SK-N-SH treated with all-trans-retinoic acid at 6 μM for 48 hours (cell line): Measurements from ENCODE around the gene MEIOSIN.

Source experiments
- ATAC-seq: fragments of 200-7000 bp; cut with Tn5 transposase; 3 replicates; pipeline ENCODE4 v1.9.1; 2020; ENCODE audit warnings: mild to moderate bottlenecking, moderate library complexity
- ARNTL ChIP-seq: fragments of 450-650 bp; formaldehyde crosslinking; IDR thresholded peaks from 2 replicates; pipeline ENCODE4 v1.5.0; 2020; ENCODE audit warnings: low read depth, mild to moderate bottlenecking, moderate library complexity, borderline replicate concordance
- CREB5 ChIP-seq: fragments of 250-450 bp; sonication (Bioruptor Pico); IDR thresholded peaks from 2 replicates; pipeline ENCODE4 v1.5.1; 2020; ENCODE audit warnings: low read depth, mild to moderate bottlenecking, moderate library complexity
- CSDC2 ChIP-seq: fragments of 250-450 bp; sonication (Bioruptor Pico); IDR thresholded peaks from 2 replicates; pipeline ENCODE4 v1.5.0; 2020; ENCODE audit warnings: mild to moderate bottlenecking, moderate library complexity
- GLIS3 ChIP-seq: fragments of 250-450 bp; sonication (Bioruptor Pico); IDR thresholded peaks from 2 replicates; pipeline ENCODE4 v1.5.0; 2020; ENCODE audit warnings: mild to moderate bottlenecking, moderate library complexity
- OSR1 ChIP-seq: fragments of 250-450 bp; sonication (Bioruptor Pico); IDR thresholded peaks from 2 replicates; pipeline ENCODE4 v1.8.0; 2022; ENCODE audit warnings: moderate library complexity, mild to moderate bottlenecking, inconsistent platforms
- PPARA ChIP-seq: fragments of 250-450 bp; sonication (Bioruptor Pico); IDR thresholded peaks from 2 replicates; pipeline ENCODE4 v1.5.0; 2020; ENCODE audit warnings: mild to moderate bottlenecking, borderline replicate concordance
- RARB ChIP-seq: fragments of 250-450 bp; sonication (Bioruptor Pico); IDR thresholded peaks from 2 replicates; pipeline ENCODE4 v1.8.0; 2021; ENCODE audit warnings: mild to moderate bottlenecking, moderate library complexity
- SNAI2 ChIP-seq: fragments of 250-450 bp; sonication (Bioruptor Pico); IDR thresholded peaks from 2 replicates; pipeline ENCODE4 v1.5.0; 2020; ENCODE audit warnings: mild to moderate bottlenecking, moderate library complexity
- TOX ChIP-seq: fragments of 250-450 bp; sonication (Bioruptor Pico); IDR thresholded peaks from 2 replicates; pipeline ENCODE4 v1.8.0; 2021; ENCODE audit warnings: mild to moderate bottlenecking, moderate library complexity, borderline replicate concordance
- TSHZ2 ChIP-seq: fragments of 250-450 bp; sonication (Bioruptor Pico); IDR thresholded peaks from 2 replicates; pipeline ENCODE4 v1.5.0; 2020; ENCODE audit warnings: mild to moderate bottlenecking, moderate library complexity
- ZC3H10 ChIP-seq: fragments of 250-450 bp; sonication (Bioruptor Pico); IDR thresholded peaks from 2 replicates; pipeline ENCODE4 v1.5.1; 2021; ENCODE audit warnings: mild to moderate bottlenecking, moderate library complexity
- ZFP30 ChIP-seq: fragments of 450-650 bp; formaldehyde crosslinking; IDR thresholded peaks from 2 replicates; pipeline ENCODE4 v1.5.0; 2022; ENCODE audit warnings: mild to moderate bottlenecking, moderate library complexity
- ZNF565 ChIP-seq: fragments of 450-650 bp; formaldehyde crosslinking; conservative IDR thresholded peaks from 2 replicates; pipeline ENCODE4 v1.5.0; 2020; ENCODE audit warnings: low read depth, mild to moderate bottlenecking, moderate library complexity
- ZNF70 ChIP-seq: fragments of 450-650 bp; formaldehyde crosslinking; IDR thresholded peaks from 2 replicates; pipeline ENCODE4 v1.5.0; 2020; ENCODE audit warnings: mild to moderate bottlenecking, moderate library complexity
- ZNF8 ChIP-seq: fragments of 450-650 bp; formaldehyde crosslinking; IDR thresholded peaks from 2 replicates; pipeline ENCODE4 v1.5.0; 2020; ENCODE audit warnings: mild to moderate bottlenecking, moderate library complexity
- TF ChIP-seq, protein P1 (sequence below): fragments of 250-450 bp; sonication (Bioruptor Pico); IDR thresholded peaks from 2 replicates; pipeline ENCODE4 v1.8.0; 2021; ENCODE audit warnings: low read depth, mild to moderate bottlenecking, moderate library complexity, borderline replicate concordance
- TF ChIP-seq, protein P2 (sequence below): fragments of 250-450 bp; sonication (Bioruptor Pico); IDR thresholded peaks from 2 replicates; pipeline ENCODE4 v1.8.0; 2020; ENCODE audit warnings: mild to moderate bottlenecking, moderate library complexity, borderline replicate concordance
- TF ChIP-seq, protein P3 (sequence below): fragments of 250-450 bp; sonication (Bioruptor Pico); IDR thresholded peaks from 2 replicates; pipeline ENCODE4 v1.5.1; 2021; ENCODE audit warnings: mild to moderate bottlenecking, moderate library complexity

The MEIOSIN gene

DNA sequence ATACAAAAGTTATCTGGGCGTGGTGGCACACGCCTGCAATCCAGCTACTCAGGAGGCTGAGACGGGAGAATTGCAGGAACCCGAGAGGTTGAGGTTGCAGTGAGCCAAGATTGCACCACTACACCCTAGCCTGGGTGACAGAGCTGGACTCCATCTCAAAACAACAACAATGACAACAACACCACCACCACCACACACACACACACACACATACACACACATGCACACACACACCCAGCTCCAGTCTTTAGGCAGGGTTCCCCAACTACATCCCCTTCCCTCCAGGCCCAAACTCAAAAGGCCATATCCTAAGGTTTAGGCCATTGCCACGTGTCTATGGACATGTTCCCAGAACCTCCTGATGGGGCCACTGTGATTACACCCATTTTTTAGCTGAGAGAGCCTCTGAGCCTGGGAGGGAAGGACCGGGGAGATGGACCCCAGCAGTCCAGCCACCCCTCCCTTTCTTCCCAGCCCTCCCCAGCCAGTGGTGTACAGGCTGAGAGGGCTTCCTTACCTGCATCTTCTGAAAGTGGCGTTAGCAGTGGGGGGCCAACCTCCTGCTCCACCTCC lies 68.5 kb downstream of the MEIOSIN start (continued):
- TF ChIP-seq, protein P1, sequence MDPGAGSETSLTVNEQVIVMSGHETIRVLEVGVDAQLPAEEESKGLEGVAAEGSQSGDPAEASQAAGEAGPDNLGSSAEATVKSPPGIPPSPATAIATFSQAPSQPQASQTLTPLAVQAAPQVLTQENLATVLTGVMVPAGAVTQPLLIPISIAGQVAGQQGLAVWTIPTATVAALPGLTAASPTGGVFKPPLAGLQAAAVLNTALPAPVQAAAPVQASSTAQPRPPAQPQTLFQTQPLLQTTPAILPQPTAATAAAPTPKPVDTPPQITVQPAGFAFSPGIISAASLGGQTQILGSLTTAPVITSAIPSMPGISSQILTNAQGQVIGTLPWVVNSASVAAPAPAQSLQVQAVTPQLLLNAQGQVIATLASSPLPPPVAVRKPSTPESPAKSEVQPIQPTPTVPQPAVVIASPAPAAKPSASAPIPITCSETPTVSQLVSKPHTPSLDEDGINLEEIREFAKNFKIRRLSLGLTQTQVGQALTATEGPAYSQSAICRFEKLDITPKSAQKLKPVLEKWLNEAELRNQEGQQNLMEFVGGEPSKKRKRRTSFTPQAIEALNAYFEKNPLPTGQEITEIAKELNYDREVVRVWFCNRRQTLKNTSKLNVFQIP (CRISPR knock-in tag), result no peak
- TF ChIP-seq, all 23 proteins: peak for 0

- TF ChIP-seq, protein P2, sequence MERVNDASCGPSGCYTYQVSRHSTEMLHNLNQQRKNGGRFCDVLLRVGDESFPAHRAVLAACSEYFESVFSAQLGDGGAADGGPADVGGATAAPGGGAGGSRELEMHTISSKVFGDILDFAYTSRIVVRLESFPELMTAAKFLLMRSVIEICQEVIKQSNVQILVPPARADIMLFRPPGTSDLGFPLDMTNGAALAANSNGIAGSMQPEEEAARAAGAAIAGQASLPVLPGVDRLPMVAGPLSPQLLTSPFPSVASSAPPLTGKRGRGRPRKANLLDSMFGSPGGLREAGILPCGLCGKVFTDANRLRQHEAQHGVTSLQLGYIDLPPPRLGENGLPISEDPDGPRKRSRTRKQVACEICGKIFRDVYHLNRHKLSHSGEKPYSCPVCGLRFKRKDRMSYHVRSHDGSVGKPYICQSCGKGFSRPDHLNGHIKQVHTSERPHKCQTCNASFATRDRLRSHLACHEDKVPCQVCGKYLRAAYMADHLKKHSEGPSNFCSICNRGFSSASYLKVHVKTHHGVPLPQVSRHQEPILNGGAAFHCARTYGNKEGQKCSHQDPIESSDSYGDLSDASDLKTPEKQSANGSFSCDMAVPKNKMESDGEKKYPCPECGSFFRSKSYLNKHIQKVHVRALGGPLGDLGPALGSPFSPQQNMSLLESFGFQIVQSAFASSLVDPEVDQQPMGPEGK (CRISPR knock-in tag), result no peak
- TF ChIP-seq, protein P1 (CRISPR knock-in tag), result no peak
- TF ChIP-seq PPARA (CRISPR knock-in tag), result no peak
- TF ChIP-seq ZNF8 (CRISPR knock-in tag), result no peak
- TF ChIP-seq GLIS3 (CRISPR knock-in tag), result no peak
- TF ChIP-seq CSDC2 (CRISPR knock-in tag), result no peak
- no peak for TF ChIP-seq ARNTL (CRISPR knock-in tag)
- no peak for TF ChIP-seq ZNF565
- no peak for TF ChIP-seq TSHZ2 (CRISPR knock-in tag)
- TF ChIP-seq TOX (CRISPR knock-in tag), result no peak
- no peak for TF ChIP-seq SNAI2 (CRISPR knock-in tag)
- no peak for TF ChIP-seq CREB5 (CRISPR knock-in tag)
- no peak for TF ChIP-seq OSR1 (CRISPR knock-in tag)
- no peak for TF ChIP-seq ZFP30
- TF ChIP-seq ZC3H10 (CRISPR knock-in tag), result no peak
- no peak for TF ChIP-seq ZNF70 (CRISPR knock-in tag)
- ATAC-seq, result no peak
These were observed 71.1 kb downstream of the MEIOSIN start for GRCh38 chr19:45804140-45804958.

- TF ChIP-seq ZNF8 (CRISPR knock-in tag), result no peak
- no peak for TF ChIP-seq RARB (CRISPR knock-in tag)
- ATAC-seq, result no peak
These were observed 71.7 kb downstream of the MEIOSIN start for GRCh38 chr19:45804959-45805230.

- TF ChIP-seq CREB5 (CRISPR knock-in tag) (no peak), TSHZ2 (CRISPR knock-in tag) (no peak), TOX (CRISPR knock-in tag) (no peak)
- TF ChIP-seq, protein P3, sequence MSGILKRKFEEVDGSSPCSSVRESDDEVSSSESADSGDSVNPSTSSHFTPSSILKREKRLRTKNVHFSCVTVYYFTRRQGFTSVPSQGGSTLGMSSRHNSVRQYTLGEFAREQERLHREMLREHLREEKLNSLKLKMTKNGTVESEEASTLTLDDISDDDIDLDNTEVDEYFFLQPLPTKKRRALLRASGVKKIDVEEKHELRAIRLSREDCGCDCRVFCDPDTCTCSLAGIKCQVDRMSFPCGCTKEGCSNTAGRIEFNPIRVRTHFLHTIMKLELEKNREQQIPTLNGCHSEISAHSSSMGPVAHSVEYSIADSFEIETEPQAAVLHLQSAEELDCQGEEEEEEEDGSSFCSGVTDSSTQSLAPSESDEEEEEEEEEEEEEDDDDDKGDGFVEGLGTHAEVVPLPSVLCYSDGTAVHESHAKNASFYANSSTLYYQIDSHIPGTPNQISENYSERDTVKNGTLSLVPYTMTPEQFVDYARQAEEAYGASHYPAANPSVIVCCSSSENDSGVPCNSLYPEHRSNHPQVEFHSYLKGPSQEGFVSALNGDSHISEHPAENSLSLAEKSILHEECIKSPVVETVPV (CRISPR knock-in tag), result no peak
- ATAC-seq, result no peak
These were observed 72.5 kb downstream of the MEIOSIN start for GRCh38 chr19:45805719-45806118.
